ENCODE results near the gene LAMB4. TPM values are rescaled to one million over a fixed set of nuclear protein-coding genes. Genes with fewer than 3 reads are reported as not detected.

LAMB4 gene
- total RNA-seq, 1 experiment from 2014 or later, result not detected

GRCh38 chr7:108001764-108002725 is 128.1 kb downstream of the LAMB4 start:
- H2AFZ ChIP-seq (ENCODE audit: low read length), result no peak overlapping the region
- H3K4me3 ChIP-seq (ENCODE audit: low read length), result no peak overlapping the region
- no peaks in the 10 kb centered on the region for H3K79me2 ChIP-seq (ENCODE audit: low read length)
- H3K27me3 ChIP-seq (ENCODE audit: low read length), result no peaks in the 10 kb centered on the region
- no peak overlapping the region for H3K27ac ChIP-seq (ENCODE audit: low read length)
- H3K4me1 ChIP-seq (ENCODE audit: low read length), result no peaks in the 10 kb centered on the region
- H3K9me2 ChIP-seq (replicated peaks; ENCODE audit: insufficient read depth, low read length), result no peaks in the 10 kb centered on the region
- H4K20me1 ChIP-seq (ENCODE audit: insufficient read depth, low read depth, low read length), result no peaks in the 10 kb centered on the region
- no peaks in the 10 kb centered on the region for H3K36me3 ChIP-seq (ENCODE audit: insufficient read depth, low read length)
- no peak for DNase-seq
- no peak overlapping the region for H3K9ac ChIP-seq (ENCODE audit: low read length)
- H3K4me2 ChIP-seq (ENCODE audit: low read depth, low read length, poor library complexity, severe bottlenecking), result no peak overlapping the region
- H3K9me3 ChIP-seq (ENCODE audit: low read length), result no peaks in the 10 kb centered on the region

GRCh38 chr7:108000875-108001763 is 129.0 kb downstream of the LAMB4 start:
- H3K4me1 ChIP-seq (ENCODE audit: low read length), result no peaks in the 10 kb centered on the region
- no peak overlapping the region for H3K9ac ChIP-seq (ENCODE audit: low read length)
- no peaks in the 10 kb centered on the region for H3K79me2 ChIP-seq (ENCODE audit: low read length)
- H2AFZ ChIP-seq (ENCODE audit: low read length), result no peak overlapping the region
- no peak for DNase-seq
- H3K4me2 ChIP-seq (ENCODE audit: low read depth, low read length, poor library complexity, severe bottlenecking), result no peak overlapping the region
- no peaks in the 10 kb centered on the region for H3K9me3 ChIP-seq (ENCODE audit: low read length)
- no peaks in the 10 kb centered on the region for H4K20me1 ChIP-seq (ENCODE audit: insufficient read depth, low read depth, low read length)
- no peaks in the 10 kb centered on the region for H3K27me3 ChIP-seq (ENCODE audit: low read length)
- H3K27ac ChIP-seq (ENCODE audit: low read length), result no peak overlapping the region
- no peaks in the 10 kb centered on the region for H3K9me2 ChIP-seq (replicated peaks; ENCODE audit: insufficient read depth, low read length)
- no peaks in the 10 kb centered on the region for H3K36me3 ChIP-seq (ENCODE audit: insufficient read depth, low read length)
- H3K4me3 ChIP-seq (ENCODE audit: low read length), result no peak overlapping the region

- no peak for DNase-seq
- Histone ChIP-seq H2AFZ (ENCODE audit: low read length) (no peak overlapping the region), H3K9me2 (replicated peaks; ENCODE audit: insufficient read depth, low read length) (no peaks in the 10 kb centered on the region), H3K36me3 (ENCODE audit: insufficient read depth, low read length) (no peaks in the 10 kb centered on the region), H3K27ac (ENCODE audit: low read length) (no peak overlapping the region), H3K9me3 (ENCODE audit: low read length) (no peaks in the 10 kb centered on the region), H3K4me1 (ENCODE audit: low read length) (no peaks in the 10 kb centered on the region), H3K79me2 (ENCODE audit: low read length) (no peaks in the 10 kb centered on the region), H3K4me2 (ENCODE audit: low read depth, low read length, poor library complexity, severe bottlenecking) (no peak overlapping the region), H3K27me3 (ENCODE audit: low read length) (no peaks in the 10 kb centered on the region), H3K9ac (ENCODE audit: low read length) (no peak overlapping the region), H3K4me3 (ENCODE audit: low read length) (no peak overlapping the region), H4K20me1 (ENCODE audit: insufficient read depth, low read depth, low read length) (no peaks in the 10 kb centered on the region)
Observed at GRCh38 chr7:107999779-108000560, 130.2 kb downstream of the LAMB4 start.

GRCh38 chr7:107998660-107999480 is 131.3 kb downstream of the LAMB4 start:
- H3K9me3 ChIP-seq (ENCODE audit: low read length), result no peaks in the 10 kb centered on the region
- no peaks in the 10 kb centered on the region for H3K36me3 ChIP-seq (ENCODE audit: insufficient read depth, low read length)
- H2AFZ ChIP-seq (ENCODE audit: low read length), result no peak overlapping the region
- H3K4me3 ChIP-seq (ENCODE audit: low read length), result no peak overlapping the region
- DNase-seq, result no peak
- no peaks in the 10 kb centered on the region for H4K20me1 ChIP-seq (ENCODE audit: insufficient read depth, low read depth, low read length)
- no peak overlapping the region for H3K9ac ChIP-seq (ENCODE audit: low read length)
- H3K4me2 ChIP-seq (ENCODE audit: low read depth, low read length, poor library complexity, severe bottlenecking), result no peak overlapping the region
- H3K4me1 ChIP-seq (ENCODE audit: low read length), result no peaks in the 10 kb centered on the region
- no peak overlapping the region for H3K27ac ChIP-seq (ENCODE audit: low read length)
- H3K9me2 ChIP-seq (replicated peaks; ENCODE audit: insufficient read depth, low read length), result no peaks in the 10 kb centered on the region
- no peaks in the 10 kb centered on the region for H3K27me3 ChIP-seq (ENCODE audit: low read length)
- H3K79me2 ChIP-seq (ENCODE audit: low read length), result no peaks in the 10 kb centered on the region

GRCh38 chr7:107998150-107998549 is 132.0 kb downstream of the LAMB4 start:
- no peaks in the 10 kb centered on the region for H4K20me1 ChIP-seq (ENCODE audit: insufficient read depth, low read depth, low read length)
- no peak overlapping the region for H3K9ac ChIP-seq (ENCODE audit: low read length)
- no peaks in the 10 kb centered on the region for H3K4me1 ChIP-seq (ENCODE audit: low read length)
- H3K27ac ChIP-seq (ENCODE audit: low read length), result no peak overlapping the region
- no peak overlapping the region for H3K4me2 ChIP-seq (ENCODE audit: low read depth, low read length, poor library complexity, severe bottlenecking)
- no peaks in the 10 kb centered on the region for H3K9me2 ChIP-seq (replicated peaks; ENCODE audit: insufficient read depth, low read length)
- no peak for DNase-seq
- no peaks in the 10 kb centered on the region for H3K27me3 ChIP-seq (ENCODE audit: low read length)
- H3K4me3 ChIP-seq (ENCODE audit: low read length), result no peak overlapping the region
- no peaks in the 10 kb centered on the region for H3K36me3 ChIP-seq (ENCODE audit: insufficient read depth, low read length)
- no peaks in the 10 kb centered on the region for H3K79me2 ChIP-seq (ENCODE audit: low read length)
- no peaks in the 10 kb centered on the region for H3K9me3 ChIP-seq (ENCODE audit: low read length)
- no peak overlapping the region for H2AFZ ChIP-seq (ENCODE audit: low read length)

- DNase-seq, result no peak
- H3K4me1 ChIP-seq (ENCODE audit: low read length), result no peaks in the 10 kb centered on the region
- no peaks in the 10 kb centered on the region for H3K9me3 ChIP-seq (ENCODE audit: low read length)
- H3K4me2 ChIP-seq (ENCODE audit: low read depth, low read length, poor library complexity, severe bottlenecking), result no peak overlapping the region
- no peaks in the 10 kb centered on the region for H3K27me3 ChIP-seq (ENCODE audit: low read length)
- no peaks in the 10 kb centered on the region for H4K20me1 ChIP-seq (ENCODE audit: insufficient read depth, low read depth, low read length)
- no peak overlapping the region for H3K27ac ChIP-seq (ENCODE audit: low read length)
- no peaks in the 10 kb centered on the region for H3K36me3 ChIP-seq (ENCODE audit: insufficient read depth, low read length)
- H2AFZ ChIP-seq (ENCODE audit: low read length), result no peak overlapping the region
- no peaks in the 10 kb centered on the region for H3K9me2 ChIP-seq (replicated peaks; ENCODE audit: insufficient read depth, low read length)
- H3K9ac ChIP-seq (ENCODE audit: low read length), result no peak overlapping the region
- no peak overlapping the region for H3K4me3 ChIP-seq (ENCODE audit: low read length)
- no peaks in the 10 kb centered on the region for H3K79me2 ChIP-seq (ENCODE audit: low read length)
Observed at GRCh38 chr7:107996072-107996882, 133.9 kb downstream of the LAMB4 start.
